G401 (cell line): ENCODE results near the gene PYROXD2. TPM values are rescaled to one million over a fixed set of nuclear protein-coding genes. Genes with fewer than 3 reads are reported as not detected.

Experiments used
- DNase-seq: peaks from one replicate; pipeline ENCODE4 v3.0.0-alpha.2; 2015; ENCODE audit warnings: low spot score
- in situ Hi-C: cut with HindIII; loops from 2 replicates; pipeline ENCODE4 v1.10.0; 2016; ENCODE audit warnings: low sequenced_read_pairs, mixed read lengths
- total RNA-seq: library from RNA; depleted of rRNA; stranded (reverse); fragments of >200 nt; shearing (Covaris generic); gene quantifications from 2 replicates; pipeline ENCODE4 v1.2.3, GENCODE V29; 2014

Gene PYROXD2
- total RNA-seq, 1 experiment from 2014 or later = not detected

- no peak for DNase-seq
- in situ Hi-C loops = no loop called here
These were observed 3.1 kb upstream of the PYROXD2 start for GRCh38 chr10:98417973-98418664.

DNA sequence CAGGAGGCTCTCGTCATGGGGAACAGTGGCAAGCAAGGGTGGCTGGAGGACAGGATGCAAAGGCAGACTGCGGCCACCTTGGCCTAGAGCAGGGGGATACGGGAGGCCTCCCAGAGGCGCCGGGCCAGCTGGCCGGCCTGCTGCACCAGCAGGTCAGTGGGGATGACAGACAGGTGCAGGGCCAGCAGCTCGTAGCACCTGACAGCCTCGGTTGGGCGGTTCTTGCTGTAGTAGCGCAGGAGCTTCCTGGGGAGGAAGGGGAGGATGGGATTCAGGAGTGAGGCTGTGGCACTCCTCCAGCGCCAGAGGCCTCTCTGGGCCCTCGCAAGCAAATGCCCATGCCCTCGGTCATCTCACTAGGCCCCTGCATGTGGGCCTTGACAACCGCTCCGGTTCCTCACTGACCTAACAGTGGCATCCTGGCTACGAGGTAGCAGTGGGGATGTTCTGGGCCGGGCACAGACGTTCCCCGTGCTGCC is 2.5 kb upstream of the PYROXD2 start:
- in situ Hi-C loops = no loop called here
- DNase-seq = peak; percentile 74

GRCh38 chr10:98416606-98417388 is 1.8 kb upstream of the PYROXD2 start:
- DNase-seq = peak; percentile 11
- in situ Hi-C loops = no loop called here

DNA sequence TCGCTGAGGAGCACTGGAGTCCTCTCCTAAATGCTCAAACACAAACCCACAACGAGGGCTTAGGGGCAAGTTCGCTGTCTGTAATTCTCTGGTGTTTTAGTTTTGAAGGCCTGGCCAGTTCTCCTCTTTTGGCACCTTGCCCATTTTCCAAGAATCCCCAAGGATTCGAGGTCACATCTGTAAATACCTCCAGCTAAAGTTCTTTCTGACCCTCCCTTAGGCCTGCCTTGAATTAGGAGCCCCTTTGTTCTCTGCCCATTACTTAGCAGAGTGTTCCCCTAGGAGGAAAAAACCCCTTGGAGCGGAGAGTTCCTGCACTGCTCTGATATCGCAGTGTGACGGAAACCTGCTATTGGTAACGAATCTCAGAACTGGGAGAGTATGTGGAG is 743 bp upstream of the PYROXD2 start:
- in situ Hi-C loops = no loop called here
- DNase-seq = peak; percentile 13

DNA sequence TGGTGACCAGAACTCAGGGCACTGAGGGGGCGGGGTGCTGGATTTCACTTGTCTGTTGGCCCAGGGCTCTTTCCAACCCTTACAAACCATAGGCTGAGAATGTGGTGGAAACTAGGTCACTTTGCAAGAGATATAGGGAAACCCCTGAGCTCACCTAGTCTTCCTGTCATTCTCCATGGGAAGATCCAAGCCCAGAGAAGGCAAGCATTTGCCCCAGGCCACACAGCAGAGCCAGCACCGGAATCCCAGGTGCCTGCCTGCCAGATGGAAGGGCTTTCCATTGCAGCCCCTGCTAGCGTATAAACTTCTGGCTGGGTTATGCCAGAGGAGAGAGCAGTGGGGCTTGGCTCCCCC is 427 bp downstream of the PYROXD2 start:
- peak; percentile 2 for DNase-seq
- in situ Hi-C loops = no loop called here

DNA sequence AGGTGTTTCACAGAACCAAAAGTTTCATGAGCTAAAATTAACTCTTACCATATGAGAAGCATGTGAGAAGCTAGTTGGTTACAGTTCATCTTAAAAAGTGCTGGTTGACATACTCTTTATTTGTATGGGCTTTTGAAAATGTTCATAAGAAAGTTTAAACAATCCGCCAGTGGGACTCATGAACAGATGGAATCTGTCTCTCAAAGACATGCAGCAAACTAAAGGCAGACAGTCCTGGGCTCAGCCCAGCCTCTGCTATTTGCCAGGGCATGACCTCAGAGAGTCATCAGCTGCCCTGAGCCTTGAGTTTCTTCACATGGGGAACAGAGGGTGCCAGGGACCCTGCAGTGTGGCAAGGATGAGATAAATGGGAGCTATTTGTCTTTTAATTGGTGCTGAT is 3.2 kb downstream of the PYROXD2 start:
- no peak for DNase-seq
- in situ Hi-C loops = no loop called here

DNA sequence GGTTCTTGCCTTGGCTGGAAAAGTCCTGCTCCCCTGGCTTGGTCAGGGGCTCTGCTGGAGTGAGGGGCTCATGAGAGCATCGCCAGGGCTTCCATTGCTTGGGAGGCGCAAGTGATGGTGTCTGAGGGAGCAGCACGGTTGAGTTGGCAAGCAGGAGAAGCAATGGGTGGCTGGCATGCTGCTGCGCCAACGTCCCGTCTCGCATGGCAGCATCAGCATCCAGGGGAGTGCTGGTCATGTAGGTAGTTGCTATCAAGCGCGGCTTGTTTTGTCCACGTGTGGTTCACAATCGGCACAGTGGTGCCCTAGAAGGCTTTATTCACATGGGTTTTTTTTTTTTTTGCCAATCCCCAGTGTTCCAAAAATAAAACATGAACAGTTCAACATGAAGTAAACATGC is 3.8 kb downstream of the PYROXD2 start:
- in situ Hi-C loops = no loop called here
- no peak for DNase-seq

DNA sequence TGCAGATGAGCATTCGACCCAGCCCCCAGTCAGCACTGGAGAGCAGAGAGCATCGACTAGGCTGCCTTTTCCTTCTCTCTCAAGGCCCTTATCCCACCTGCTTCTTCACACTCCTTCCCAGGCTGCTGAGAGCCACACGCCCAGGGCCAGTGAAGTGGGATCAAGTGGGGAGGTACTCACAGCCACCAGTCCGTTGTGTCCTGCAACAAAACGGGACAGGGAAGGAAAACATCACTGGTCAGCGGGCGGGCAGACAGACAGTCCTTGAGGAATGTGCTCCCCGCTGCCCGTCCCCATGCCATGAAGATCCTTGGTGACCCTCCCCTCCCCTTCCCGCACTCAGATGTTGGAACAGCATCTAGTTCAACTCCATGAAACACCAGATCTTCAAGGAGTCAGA is 4.2 kb downstream of the PYROXD2 start:
- no peak for DNase-seq
- in situ Hi-C loops = no loop called here

DNA sequence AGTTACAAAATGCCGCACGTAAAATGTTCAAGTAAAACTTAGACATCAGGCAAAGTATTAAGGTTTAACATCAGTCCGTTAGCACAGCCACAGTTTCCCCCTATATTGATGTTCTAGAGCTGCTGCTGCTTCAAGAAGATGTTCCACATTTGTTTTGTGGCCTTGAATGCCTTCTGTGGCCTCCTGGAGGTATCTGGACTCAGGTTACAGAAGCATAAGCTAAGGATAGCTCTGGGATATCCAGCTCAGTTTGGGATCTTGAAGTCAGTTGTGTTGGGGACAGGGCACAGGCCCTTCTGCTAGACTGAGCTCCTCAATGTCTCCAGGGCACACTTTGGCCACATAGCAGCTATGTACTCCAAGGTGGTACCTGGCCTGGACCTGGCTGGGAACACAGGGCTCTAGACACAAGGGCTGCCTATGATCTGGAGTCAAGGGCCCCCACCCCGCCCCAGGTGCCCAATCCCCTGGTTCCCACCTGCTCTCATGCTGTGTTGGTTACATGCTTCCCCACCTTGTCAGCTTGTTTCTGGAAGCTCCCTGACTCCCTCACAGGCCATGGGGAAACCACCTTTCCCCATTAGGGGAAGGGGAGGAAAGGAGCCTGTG is 4.7 kb downstream of the PYROXD2 start:
- in situ Hi-C loops = no loop called here
- no peak for DNase-seq

GRCh38 chr10:98408799-98409198 is 6.2 kb downstream of the PYROXD2 start:
- in situ Hi-C loops = no loop called here
- DNase-seq = no peak

GRCh38 chr10:98407744-98408241 is 7.2 kb downstream of the PYROXD2 start:
- in situ Hi-C loops = no loop called here
- no peak for DNase-seq

DNA sequence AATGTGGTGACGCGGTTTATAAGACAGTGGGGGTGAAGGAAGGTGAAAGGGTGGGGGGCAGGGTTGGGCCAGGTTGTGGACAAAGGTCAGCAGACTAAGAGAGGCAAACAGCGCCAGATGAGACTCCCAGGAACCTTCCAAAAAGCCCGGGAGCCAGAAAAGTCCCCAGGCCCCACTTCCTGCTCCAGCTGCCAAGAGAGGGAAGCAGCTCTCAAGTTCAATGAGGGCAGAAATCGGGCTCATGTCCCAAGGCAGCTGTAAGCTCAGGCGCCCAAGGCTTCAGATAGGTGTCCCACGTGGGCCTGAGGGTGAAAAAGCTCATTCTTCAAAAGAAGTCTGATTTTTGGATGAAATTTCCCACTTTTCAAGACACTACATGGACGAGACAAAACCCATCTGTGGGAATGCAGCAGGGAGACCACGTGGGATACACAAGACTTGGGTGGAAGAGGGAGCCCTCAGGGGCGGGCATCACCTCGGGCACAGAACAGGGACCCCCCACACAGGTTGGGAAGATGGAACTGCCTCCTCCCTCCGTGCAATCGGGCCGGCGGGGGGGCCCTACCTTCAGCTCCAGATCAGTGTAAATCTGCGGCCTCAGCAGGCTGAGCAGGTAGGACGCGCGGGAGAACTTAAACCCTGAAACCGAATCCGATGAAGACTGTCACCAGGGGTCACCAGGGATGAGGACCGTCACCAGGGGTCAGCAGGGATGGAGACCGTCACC is 7.8 kb downstream of the PYROXD2 start:
- no peak for DNase-seq
- in situ Hi-C loops = no loop called here

- in situ Hi-C loops = no loop called here
- no peak for DNase-seq
These were observed 9.6 kb downstream of the PYROXD2 start for GRCh38 chr10:98405422-98405821.

- DNase-seq = no peak
- in situ Hi-C loops = no loop called here
These were observed 10.2 kb downstream of the PYROXD2 start for GRCh38 chr10:98404571-98405359.

DNA sequence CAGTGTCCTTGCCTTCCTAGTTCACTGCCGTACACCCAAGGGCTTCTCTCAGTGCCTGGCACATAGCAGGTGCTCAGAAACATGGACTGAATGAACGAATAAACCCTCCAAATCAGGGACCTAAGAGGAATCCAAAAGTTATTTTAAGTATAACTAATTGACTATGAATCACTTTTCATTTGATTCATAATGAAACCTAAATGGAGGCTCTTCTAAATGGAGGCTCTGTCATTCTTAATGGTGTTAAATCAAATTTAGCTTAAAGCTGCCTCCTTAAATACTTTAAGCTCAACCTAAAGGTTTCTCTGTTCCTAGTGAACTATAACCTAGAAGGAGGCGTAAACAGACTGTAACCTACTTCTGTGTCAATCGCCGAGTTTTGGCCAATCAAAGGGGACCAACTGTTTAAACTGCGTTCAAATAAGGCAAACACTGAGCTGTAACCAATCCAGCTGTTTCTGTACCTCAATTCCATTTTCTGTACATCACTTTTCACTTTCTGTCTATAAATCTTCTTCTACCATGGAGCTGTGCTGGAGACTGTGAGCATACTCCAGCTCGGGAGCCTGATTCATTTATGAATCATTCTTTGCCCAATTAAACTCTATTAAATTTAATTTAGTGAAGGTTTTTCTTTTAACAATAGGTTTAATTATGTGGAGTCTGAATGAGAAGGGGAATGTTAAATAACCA is 11.0 kb downstream of the PYROXD2 start:
- no peak for DNase-seq
- in situ Hi-C loops = no loop called here

GRCh38 chr10:98402931-98403718 is 11.9 kb downstream of the PYROXD2 start:
- DNase-seq = no peak
- in situ Hi-C loops = no loop called here

DNA sequence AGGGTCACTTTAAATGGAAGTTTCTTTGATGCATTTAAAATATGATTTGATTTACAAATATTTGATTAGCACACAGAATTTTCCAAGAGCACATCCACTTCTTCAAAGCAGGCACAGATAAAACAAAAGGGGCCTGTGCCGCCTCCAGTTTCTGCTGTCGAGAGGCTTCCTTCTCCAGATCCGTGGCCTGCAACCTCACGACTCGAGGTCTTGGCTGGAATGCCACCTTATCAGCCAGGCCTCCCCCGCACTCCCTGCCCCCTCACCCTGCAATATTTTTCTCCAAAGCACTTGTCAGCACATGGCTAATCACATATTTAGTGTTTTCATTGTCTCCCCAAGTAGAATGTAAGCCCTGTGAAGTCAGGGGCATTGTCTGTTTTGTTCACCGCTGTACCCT is 12.5 kb downstream of the PYROXD2 start:
- no peak for DNase-seq
- in situ Hi-C loops = no loop called here

DNA sequence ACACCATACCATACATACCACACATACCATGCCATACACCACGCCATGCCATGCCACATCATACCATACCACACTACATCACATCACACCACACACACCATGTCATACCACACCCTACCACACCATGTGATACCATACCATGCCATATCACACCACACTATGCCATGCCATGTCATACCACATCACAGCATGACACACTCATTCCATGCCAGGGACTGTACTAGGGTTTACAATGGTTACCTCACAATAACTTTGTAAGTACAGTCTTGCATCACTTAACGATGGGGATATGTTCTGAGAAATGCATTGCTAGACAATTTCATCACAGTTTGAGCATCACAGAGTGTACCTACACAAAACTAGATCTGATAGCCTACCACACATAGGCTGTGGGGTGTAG is 14.5 kb downstream of the PYROXD2 start:
- no peak for DNase-seq
- in situ Hi-C loops = no loop called here
